CD4-positive, CD25-positive, alpha-beta regulatory T cell (primary cell): ENCODE results near the gene KIF1B. TPM values are rescaled to one million over a fixed set of nuclear protein-coding genes. Genes with fewer than 3 reads are reported as not detected.

ENCODE experiments used
- ATAC-seq, 2 donors: fragments of 150-1000 bp; cut with Tn5 transposase; one replicate each; pipeline ENCODE4 v1.10.0; 2021; ENCODE audit warnings: low read depth in 2 of 2, moderate number of reproducible peaks in 2 of 2, moderate library complexity in 1 of 2
- DNase-seq, 3 donors: peaks; one replicate each; pipeline versions ENCODE4 v3.0.0 to v3.0.0-alpha.2; 2012 to 2022; ENCODE audit warnings: mixed read lengths in 1 of 3
- H3K27ac ChIP-seq: one replicate; pipeline ENCODE4 v1.7.0; 2013; ENCODE audit warnings: mild to moderate bottlenecking, low read length; ENCODE audit not compliant: insufficient read depth, poor library complexity, severe bottlenecking
- H3K27me3 ChIP-seq: one replicate; pipeline ENCODE4 v1.7.0; 2013; ENCODE audit warnings: low read length; ENCODE audit not compliant: control insufficient read depth, insufficient read depth
- H3K36me3 ChIP-seq: one replicate; pipeline ENCODE4 v1.7.0; 2013; ENCODE audit warnings: mild to moderate bottlenecking, low read length, moderate library complexity; ENCODE audit not compliant: control insufficient read depth, insufficient read depth
- H3K4me1 ChIP-seq: 2 replicates; pipeline ENCODE4 v1.7.0; 2013; ENCODE audit warnings: mild to moderate bottlenecking, low read length; ENCODE audit not compliant: insufficient read depth, control insufficient read depth, poor library complexity, severe bottlenecking
- H3K4me3 ChIP-seq: one replicate; pipeline ENCODE4 v1.7.0; 2013; ENCODE audit warnings: low read depth, mild to moderate bottlenecking, low read length, moderate library complexity
- H3K9me3 ChIP-seq, 2 experiments: 1 replicate in 1 of 2; 2 replicates in 1 of 2; pipeline ENCODE4 v1.7.0; 2013; ENCODE audit warnings: low read length in 2 of 2, mild to moderate bottlenecking in 1 of 2, moderate library complexity in 1 of 2; ENCODE audit not compliant: control insufficient read depth in 2 of 2
- H3K27ac Mint-ChIP-seq, 3 donors: one replicate each; pipeline ENCODE4 v1.8.0; 2020 to 2022; ENCODE audit warnings: mild to moderate bottlenecking in 3 of 3, mixed read lengths in 3 of 3, moderate library complexity in 2 of 3
- H3K27me3 Mint-ChIP-seq: one replicate; pipeline ENCODE4 v1.8.0; 2022; ENCODE audit warnings: mild to moderate bottlenecking, mixed read lengths
- H3K36me3 Mint-ChIP-seq: one replicate; pipeline ENCODE4 v1.8.0; 2020; ENCODE audit warnings: mixed read lengths
- H3K4me1 Mint-ChIP-seq, 4 donors: one replicate each; pipeline ENCODE4 v1.8.0; 2020 to 2022; ENCODE audit warnings: mixed read lengths in 4 of 4, mild to moderate bottlenecking in 1 of 4
- H3K4me3 Mint-ChIP-seq, 4 donors: one replicate each; pipeline ENCODE4 v1.8.0; 2020 to 2022; ENCODE audit warnings: mild to moderate bottlenecking in 4 of 4, mixed read lengths in 4 of 4, moderate library complexity in 3 of 4
- H3K9me3 Mint-ChIP-seq, 7 donors: one replicate each; pipeline ENCODE4 v1.8.0; 2020 to 2022; ENCODE audit warnings: mixed read lengths in 7 of 7, mild to moderate bottlenecking in 3 of 7, moderate library complexity in 2 of 7
- polyA plus RNA-seq, 4 donors: library from polyadenylated mRNA; unstranded; fragments of 300-500 nt; fragmentation: Illumina TruSeq; gene quantifications; one replicate each; pipeline ENCODE4 v1.2.3, GENCODE V29; 2021
- total RNA-seq: library from RNA; stranded (reverse); gene quantifications from one replicate; pipeline ENCODE4 v1.2.3, GENCODE V29; 2022

The KIF1B gene
- total and polyA plus RNA-seq, 5 donors from 2014 or later = 0.79 to 26.6 (median 2.2) TPM

GRCh38 chr1:10186331-10187025 lies 23.9 kb upstream of the KIF1B start:
- ATAC-seq = no peak
- Mint-ChIP-seq H3K4me3 (no peak overlapping the region), H3K27ac (no peak overlapping the region), H3K27me3 (peaks cover 5% of the 10 kb centered on the region), H3K4me1 (peaks cover 0 to 3% (median 0%) of the 10 kb centered on the region in 4 donors), H3K9me3 (peaks cover 0 to 2% (median 0%) of the 10 kb centered on the region in 7 donors), H3K36me3 (peaks cover 5% of the 10 kb centered on the region)
- H3K36me3 ChIP-seq = no peaks in the 10 kb centered on the region
- H3K27ac ChIP-seq = no peak overlapping the region
- H3K4me3 ChIP-seq = no peak overlapping the region
- no peaks in the 10 kb centered on the region for H3K4me1 ChIP-seq
- H3K27me3 ChIP-seq = no peaks in the 10 kb centered on the region
- peak in 1 of 3 donors; percentile 42 for DNase-seq
- no peaks in the 10 kb centered on the region for H3K9me3 ChIP-seq

- Mint-ChIP-seq H3K36me3 (peaks cover 5% of the 10 kb centered on the region), H3K9me3 (peaks cover 0 to 2% (median 0%) of the 10 kb centered on the region in 7 donors), H3K4me3 (no peak overlapping the region), H3K27ac (no peak overlapping the region), H3K4me1 (peaks cover 0 to 3% (median 0%) of the 10 kb centered on the region in 4 donors), H3K27me3 (peaks cover 5% of the 10 kb centered on the region)
- Histone ChIP-seq H3K4me1 (no peaks in the 10 kb centered on the region), H3K4me3 (no peak overlapping the region), H3K9me3 (no peaks in the 10 kb centered on the region), H3K27ac (no peak overlapping the region), H3K27me3 (no peaks in the 10 kb centered on the region), H3K36me3 (no peaks in the 10 kb centered on the region)
- no peak for DNase-seq
- ATAC-seq = no peak
These were observed 23.4 kb upstream of the KIF1B start for GRCh38 chr1:10187026-10187334.

GRCh38 chr1:10188133-10188650 lies 22.2 kb upstream of the KIF1B start:
- peaks cover 0 to 3% (median 0%) of the 10 kb centered on the region in 4 donors for H3K4me1 Mint-ChIP-seq
- no peak overlapping the region for H3K4me3 Mint-ChIP-seq
- peaks cover 5% of the 10 kb centered on the region for H3K27me3 Mint-ChIP-seq
- Histone ChIP-seq H3K27ac (no peak overlapping the region), H3K27me3 (no peaks in the 10 kb centered on the region), H3K9me3 (no peaks in the 10 kb centered on the region), H3K4me3 (no peak overlapping the region), H3K4me1 (no peaks in the 10 kb centered on the region), H3K36me3 (no peaks in the 10 kb centered on the region)
- ATAC-seq = no peak
- DNase-seq = no peak
- H3K36me3 Mint-ChIP-seq = peaks cover 5% of the 10 kb centered on the region
- peaks cover 0 to 2% (median 0%) of the 10 kb centered on the region in 7 donors for H3K9me3 Mint-ChIP-seq
- no peak overlapping the region for H3K27ac Mint-ChIP-seq

- DNase-seq = no peak
- H3K9me3 Mint-ChIP-seq = peaks cover 0 to 3% (median 0%) of the 10 kb centered on the region in 7 donors
These were observed 20.7 kb upstream of the KIF1B start for GRCh38 chr1:10189659-10190058.

GRCh38 chr1:10192263-10192662 lies 18.1 kb upstream of the KIF1B start:
- Histone ChIP-seq H3K9me3 (no peaks in the 10 kb centered on the region), H3K4me1 (no peaks in the 10 kb centered on the region), H3K4me3 (no peak overlapping the region), H3K27ac (no peak overlapping the region), H3K27me3 (no peaks in the 10 kb centered on the region), H3K36me3 (no peaks in the 10 kb centered on the region)
- no peak for DNase-seq
- Mint-ChIP-seq H3K9me3 (peaks cover 0 to 3% (median 0%) of the 10 kb centered on the region in 7 donors), H3K27ac (no peak overlapping the region), H3K27me3 (peaks cover 22% of the 10 kb centered on the region), H3K4me3 (no peak overlapping the region), H3K4me1 (no peaks in the 10 kb centered on the region), H3K36me3 (no peaks in the 10 kb centered on the region)
- no peak for ATAC-seq

More at GRCh38 chr1:10189659-10190058, 20.7 kb upstream of the KIF1B start:
- Mint-ChIP-seq H3K36me3 (no peaks in the 10 kb centered on the region), H3K27ac (no peak overlapping the region), H3K27me3 (peaks cover 10% of the 10 kb centered on the region), H3K4me1 (peaks cover 0 to 3% (median 0%) of the 10 kb centered on the region in 4 donors), H3K4me3 (no peak overlapping the region)
- no peaks in the 10 kb centered on the region for H3K36me3 ChIP-seq
- no peaks in the 10 kb centered on the region for H3K27me3 ChIP-seq
- H3K4me3 ChIP-seq = no peak overlapping the region
- ATAC-seq = no peak
- no peak overlapping the region for H3K27ac ChIP-seq
- H3K4me1 ChIP-seq = no peaks in the 10 kb centered on the region
- no peaks in the 10 kb centered on the region for H3K9me3 ChIP-seq

GRCh38 chr1:10193288-10193687 lies 17.1 kb upstream of the KIF1B start:
- H3K4me1 Mint-ChIP-seq = no peaks in the 10 kb centered on the region
- DNase-seq = no peak
- Histone ChIP-seq H3K4me1 (no peaks in the 10 kb centered on the region), H3K36me3 (no peaks in the 10 kb centered on the region), H3K4me3 (no peak overlapping the region), H3K9me3 (no peaks in the 10 kb centered on the region), H3K27ac (no peak overlapping the region), H3K27me3 (no peaks in the 10 kb centered on the region)
- H3K4me3 Mint-ChIP-seq = no peak overlapping the region
- peaks cover 27% of the 10 kb centered on the region for H3K27me3 Mint-ChIP-seq
- H3K36me3 Mint-ChIP-seq = no peaks in the 10 kb centered on the region
- no peak for ATAC-seq
- peaks cover 0 to 3% (median 0%) of the 10 kb centered on the region in 7 donors for H3K9me3 Mint-ChIP-seq
- H3K27ac Mint-ChIP-seq = peak overlapping the region in 1 of 3 donors; percentile 11

GRCh38 chr1:10195570-10195969 lies 14.8 kb upstream of the KIF1B start:
- ATAC-seq (no peak), DNase-seq (no peak)
- no peaks in the 10 kb centered on the region for H3K36me3 ChIP-seq
- H3K27me3 Mint-ChIP-seq = peaks cover 27% of the 10 kb centered on the region
- no peaks in the 10 kb centered on the region for H3K4me1 ChIP-seq
- H3K4me3 ChIP-seq = no peak overlapping the region
- no peaks in the 10 kb centered on the region for H3K4me1 Mint-ChIP-seq
- H3K9me3 Mint-ChIP-seq = peaks cover 0 to 3% (median 0%) of the 10 kb centered on the region in 7 donors
- H3K27ac ChIP-seq = no peak overlapping the region
- no peaks in the 10 kb centered on the region for H3K36me3 Mint-ChIP-seq
- no peaks in the 10 kb centered on the region for H3K9me3 ChIP-seq
- no peak overlapping the region for H3K27ac Mint-ChIP-seq
- no peak overlapping the region for H3K4me3 Mint-ChIP-seq
- H3K27me3 ChIP-seq = no peaks in the 10 kb centered on the region

GRCh38 chr1:10196976-10197375 lies 13.4 kb upstream of the KIF1B start:
- Histone ChIP-seq H3K36me3 (no peaks in the 10 kb centered on the region), H3K9me3 (no peaks in the 10 kb centered on the region), H3K4me1 (no peaks in the 10 kb centered on the region), H3K27ac (no peak overlapping the region), H3K4me3 (no peak overlapping the region), H3K27me3 (no peaks in the 10 kb centered on the region)
- ATAC-seq (no peak), DNase-seq (no peak)
- H3K36me3 Mint-ChIP-seq = no peaks in the 10 kb centered on the region
- peaks cover 22% of the 10 kb centered on the region for H3K27me3 Mint-ChIP-seq
- H3K27ac Mint-ChIP-seq = no peak overlapping the region
- no peaks in the 10 kb centered on the region for H3K4me1 Mint-ChIP-seq
- H3K9me3 Mint-ChIP-seq = peaks cover 0 to 3% (median 0%) of the 10 kb centered on the region in 7 donors
- H3K4me3 Mint-ChIP-seq = no peak overlapping the region
